EL (cell line): Measurements from ENCODE around the gene RAPGEF5.
"Not testable (repeated sequence)": the region's sequence is repeated elsewhere in the genome, so short reads cannot be mapped to it uniquely, and the experiment has no call there.

Experiments used
- DNase-seq: peaks from one replicate; pipeline ENCODE4 v3.0.0-alpha.2; 2016

The RAPGEF5 gene

GRCh38 chr7:22110227-22110839, 246.6 kb downstream of the RAPGEF5 start:
- peak; percentile 83 for DNase-seq

DNA sequence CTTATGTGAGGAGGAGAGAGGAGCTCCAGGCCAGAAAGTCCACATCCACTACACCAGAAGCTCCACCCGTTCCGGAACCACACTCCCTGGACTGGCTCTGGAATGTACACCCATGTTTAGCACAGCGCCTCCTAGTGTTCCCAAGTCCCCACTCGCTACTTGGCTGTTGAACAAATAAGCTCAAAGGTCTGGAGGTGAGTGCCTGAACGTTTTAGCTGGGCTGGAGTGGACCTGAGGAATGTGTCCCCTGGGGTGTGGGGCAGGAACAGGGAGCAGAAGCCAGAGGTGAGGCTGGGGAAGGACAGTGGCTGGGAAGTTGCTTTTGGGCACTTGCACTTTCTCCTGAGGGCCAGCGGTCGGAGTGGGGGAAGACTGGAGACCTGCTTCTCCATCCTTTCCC, 247.2 kb downstream of the RAPGEF5 start:
- DNase-seq = peak; percentile 32

GRCh38 chr7:22108151-22108845, 248.7 kb downstream of the RAPGEF5 start:
- no peak for DNase-seq

DNA sequence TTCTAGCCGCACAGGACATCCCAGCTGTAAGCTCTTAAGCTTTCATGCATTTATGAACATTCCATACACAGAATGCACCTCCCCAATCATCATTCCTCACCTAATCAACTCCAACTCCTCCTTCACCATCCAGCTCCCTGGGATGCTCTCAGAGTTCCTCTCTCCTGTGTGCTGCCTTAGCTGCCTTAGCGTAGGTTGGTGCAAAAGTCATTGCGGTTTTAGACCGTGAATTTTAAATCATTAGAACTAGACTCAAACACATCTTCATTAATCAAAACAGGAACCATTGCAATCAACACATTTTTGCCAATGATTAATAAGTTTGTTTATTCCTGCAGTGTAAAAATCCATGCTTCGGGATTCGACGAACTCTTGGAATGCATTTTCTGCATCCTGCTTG, 251.4 kb downstream of the RAPGEF5 start:
- no peak for DNase-seq

- DNase-seq = peak; percentile 38
Observed at GRCh38 chr7:22094413-22095342, 262.3 kb downstream of the RAPGEF5 start.

DNA sequence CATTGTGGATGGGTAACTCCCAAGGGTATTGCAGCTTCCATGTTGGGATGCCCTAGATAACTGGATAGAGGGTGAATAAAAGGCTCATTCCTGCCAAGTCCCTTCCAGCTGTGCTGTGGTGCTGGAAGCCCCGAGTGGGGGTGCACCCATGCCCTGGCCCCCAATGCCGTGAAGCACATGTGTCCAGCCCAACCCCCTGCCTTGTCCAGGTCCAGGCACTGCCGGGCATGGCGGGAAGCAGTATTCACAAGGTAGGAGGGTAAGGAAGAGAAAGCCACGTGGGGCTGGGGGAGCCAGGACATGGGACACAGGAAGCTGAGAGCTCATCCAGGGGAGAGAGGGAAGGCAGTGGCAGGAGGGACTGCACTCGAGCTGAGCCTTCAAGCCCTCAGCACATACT, 263.0 kb downstream of the RAPGEF5 start:
- no peak for DNase-seq

GRCh38 chr7:22093001-22093400, 264.0 kb downstream of the RAPGEF5 start:
- DNase-seq = peak; percentile 18

DNA sequence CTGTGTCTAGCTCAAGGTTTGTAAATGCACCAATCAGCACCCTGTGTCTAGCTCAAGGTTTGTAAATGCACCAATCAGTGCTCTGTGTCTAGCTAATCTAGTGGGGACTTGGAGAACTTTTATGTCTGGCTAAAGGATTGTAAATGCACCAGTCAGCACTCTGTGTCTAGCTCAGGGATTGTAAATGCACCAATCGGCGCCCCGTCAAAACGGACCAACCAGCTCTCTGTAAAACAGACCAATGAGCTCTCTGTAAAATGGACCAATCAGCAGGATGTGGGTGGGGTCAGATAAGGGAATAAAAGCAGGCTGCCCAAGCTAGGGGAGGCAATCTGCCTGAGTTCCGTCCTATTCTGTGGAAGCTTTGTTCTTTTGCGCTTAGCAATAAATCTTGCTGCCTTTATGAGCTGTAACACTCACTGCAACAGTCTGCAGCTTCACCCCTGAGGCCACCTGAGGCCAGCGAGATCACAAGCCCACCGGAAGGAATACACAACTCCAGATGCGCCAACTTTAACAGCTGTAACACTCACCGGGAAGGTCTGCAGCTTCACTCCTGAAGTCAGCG, 265.9 kb downstream of the RAPGEF5 start:
- not testable (repeated sequence) for DNase-seq

- DNase-seq = no peak
Observed at GRCh38 chr7:22090512-22090911, 266.4 kb downstream of the RAPGEF5 start.

DNA sequence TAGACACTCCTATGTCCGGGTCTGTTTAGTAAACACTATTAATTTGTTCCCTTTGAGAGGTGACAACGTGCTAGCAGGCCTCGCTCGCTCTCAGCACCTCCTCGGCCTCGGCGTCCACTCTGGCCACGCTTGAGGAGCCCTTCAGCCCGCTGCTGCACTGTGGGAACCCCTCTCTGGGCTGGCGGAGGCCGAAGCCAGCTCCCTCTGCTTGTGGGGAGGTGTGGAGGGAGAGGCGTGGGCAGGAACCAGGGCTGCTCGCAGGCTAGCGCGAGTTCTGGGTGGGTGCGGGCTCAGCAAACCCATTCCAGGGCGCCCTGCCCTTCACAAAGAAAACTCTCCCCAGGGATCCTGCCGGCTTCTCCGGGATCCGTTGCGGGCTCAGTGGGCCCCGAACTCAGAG, 266.8 kb downstream of the RAPGEF5 start:
- DNase-seq = no peak

DNA sequence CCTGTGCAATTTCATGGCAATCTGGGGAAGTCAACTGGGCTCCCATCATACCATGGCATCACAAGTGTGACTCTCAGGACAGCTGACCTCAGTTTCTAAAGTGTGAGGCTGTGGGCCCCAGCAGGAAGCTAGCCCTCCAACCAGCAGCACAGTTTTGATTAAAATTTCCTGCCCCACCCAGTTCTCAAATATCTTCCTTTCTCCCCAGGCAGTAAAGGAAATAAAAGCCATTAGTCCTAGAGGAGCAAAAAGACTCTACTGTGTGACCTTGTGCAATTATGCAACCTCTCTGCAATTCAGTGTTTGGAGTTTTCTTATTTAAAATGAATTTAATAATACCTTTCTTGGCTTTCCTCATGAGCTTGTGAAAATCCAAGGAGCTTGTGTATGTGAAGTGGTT, 268.1 kb downstream of the RAPGEF5 start:
- DNase-seq = no peak

DNA sequence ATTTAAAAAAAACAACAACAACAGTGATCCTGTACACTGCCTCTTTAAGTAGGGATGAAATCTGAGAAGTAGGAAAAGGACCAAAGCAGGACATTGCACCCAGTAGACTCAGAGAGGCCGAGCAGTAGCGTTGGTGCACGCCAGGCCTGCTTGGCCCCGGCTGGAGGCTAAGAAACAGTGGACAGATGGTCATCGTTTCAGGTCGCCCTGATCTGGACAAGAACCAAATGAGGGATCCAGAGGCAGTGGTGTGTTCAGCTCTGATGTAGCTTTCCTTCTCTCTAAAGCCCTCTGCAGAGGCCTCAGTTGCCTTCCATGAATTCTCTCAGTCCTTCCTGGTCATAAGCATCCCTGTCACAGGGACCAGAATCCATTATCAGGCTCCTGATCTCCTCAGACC, 269.1 kb downstream of the RAPGEF5 start:
- DNase-seq = no peak

DNA sequence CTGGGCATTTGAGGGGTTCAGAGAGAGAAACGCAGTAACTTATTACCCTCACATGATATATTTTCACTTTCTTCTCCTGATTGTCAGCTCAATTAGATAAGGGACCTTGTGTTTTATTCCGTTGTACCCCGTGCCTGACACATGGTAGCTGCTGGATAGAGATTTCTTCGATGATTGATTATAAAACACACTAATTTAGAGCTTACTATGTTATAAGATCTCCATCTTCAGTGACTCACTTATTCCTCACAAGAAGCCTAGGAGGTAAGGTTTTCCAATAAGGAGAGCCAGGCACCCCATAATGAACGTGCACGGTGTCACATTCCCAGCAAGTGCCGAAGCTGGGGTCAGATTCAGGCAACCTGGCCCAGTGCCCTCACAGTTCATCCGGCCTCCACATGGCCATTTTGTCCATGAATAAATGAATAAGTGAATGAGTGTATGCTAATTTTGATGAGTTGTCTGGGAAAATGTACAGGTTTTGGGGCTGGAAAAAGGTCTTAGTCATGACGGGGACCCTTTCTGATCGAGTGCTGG, 273.2 kb downstream of the RAPGEF5 start:
- no peak for DNase-seq

- peak; percentile 84 for DNase-seq
Observed at GRCh38 chr7:22082886-22083703, 273.9 kb downstream of the RAPGEF5 start.

DNA sequence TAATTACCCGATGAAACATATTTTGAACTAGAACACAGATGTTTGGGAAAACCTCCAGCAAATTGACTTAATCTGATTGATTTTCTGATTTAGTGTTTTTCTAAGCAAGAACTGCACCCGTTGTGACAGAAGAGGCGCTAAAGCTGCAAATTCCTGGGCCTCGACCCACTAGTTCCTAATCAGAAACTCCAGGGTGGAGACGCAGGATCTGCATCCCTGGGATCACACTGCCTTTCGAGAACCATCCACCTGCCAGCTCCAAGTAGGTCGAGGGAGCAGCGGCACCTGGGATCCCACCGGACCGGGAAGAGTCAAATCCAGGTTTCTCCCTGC, 274.4 kb downstream of the RAPGEF5 start:
- no peak for DNase-seq

DNA sequence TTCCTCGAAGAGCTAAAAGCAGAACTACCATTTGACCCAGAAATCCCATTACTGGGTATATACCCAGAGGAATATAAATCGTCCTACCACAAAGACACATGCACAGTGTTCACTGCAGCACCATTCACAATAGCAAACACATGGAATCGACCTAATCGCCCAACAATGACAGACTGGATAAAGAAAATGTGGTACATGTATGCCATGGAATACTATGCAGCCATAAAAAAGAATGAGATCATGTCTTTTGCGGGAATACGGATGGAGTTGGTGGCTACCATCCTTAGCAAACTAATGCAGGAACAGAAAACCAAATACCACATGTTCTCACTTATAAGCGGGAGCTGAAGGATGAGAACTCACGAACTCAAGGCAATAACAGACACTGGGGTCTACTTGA, 276.7 kb downstream of the RAPGEF5 start:
- DNase-seq = not testable (repeated sequence)

- DNase-seq = not testable (repeated sequence)
Observed at GRCh38 chr7:22078872-22079271, 278.1 kb downstream of the RAPGEF5 start.

GRCh38 chr7:22075561-22075960, 281.4 kb downstream of the RAPGEF5 start:
- DNase-seq = no peak

GRCh38 chr7:22074897-22075296, 282.1 kb downstream of the RAPGEF5 start:
- no peak for DNase-seq
